Heart left ventricle (tissue), 13 donors: ENCODE data around the gene DNAJC5.

ENCODE experiments used
- POLR2A ChIP-seq, 2 donors: fragments of 450-650 bp; IDR thresholded peaks; one replicate each; pipeline ENCODE4 v1.6.1; 2017; ENCODE audit warnings: antibody characterized with exemption in 2 of 2, mild to moderate bottlenecking in 2 of 2, moderate library complexity in 2 of 2
- TF ChIP-seq, protein P1 (sequence below), 12 donors: fragments of 200-600 bp; sonication (generic) in 4 of 12; IDR thresholded peaks; one replicate each; pipeline versions ENCODE4 v1.5.0 to v1.8.0; 2018 to 2022; ENCODE audit warnings: antibody characterized with exemption in 12 of 12, mild to moderate bottlenecking in 5 of 12
- donor health status: ischemic (EF 13 %, LVEDD 7.1; RV severe dilation, severe dysfunction).
- donor health status: DM: no; HTN: yes; CAD: no.
- donor health status: DM: no; HTN: no; CAD: no.
- donor health status: ischemic (EF 25% LVEDD 6.9; RV normal size, moderate dysfunction).
- donor health status: ischemic (EF 25% LVEDD 5.7; RV mildly dilated, moderate dysfunction).
- donor health status: ischemic (EF 35%, LVEDD 5.7; RV mildly dilated, moderate dysfunction).
- donor health status: nonischemic (EF 11% LVEDD 7.7; RV severe dilation, severe dysfunction).
- donor health status: DM: yes; HTN: yes; CAD: no.
- donor health status: PGD.
- donor health status: ischemic (EF 29% LVEDD 5.4; RV normal size, mild dysfunction).
- donor health status: nonischemic (EF 23%, LVEDD 6.1; RV moderate dilation, normal function).

DNA sequence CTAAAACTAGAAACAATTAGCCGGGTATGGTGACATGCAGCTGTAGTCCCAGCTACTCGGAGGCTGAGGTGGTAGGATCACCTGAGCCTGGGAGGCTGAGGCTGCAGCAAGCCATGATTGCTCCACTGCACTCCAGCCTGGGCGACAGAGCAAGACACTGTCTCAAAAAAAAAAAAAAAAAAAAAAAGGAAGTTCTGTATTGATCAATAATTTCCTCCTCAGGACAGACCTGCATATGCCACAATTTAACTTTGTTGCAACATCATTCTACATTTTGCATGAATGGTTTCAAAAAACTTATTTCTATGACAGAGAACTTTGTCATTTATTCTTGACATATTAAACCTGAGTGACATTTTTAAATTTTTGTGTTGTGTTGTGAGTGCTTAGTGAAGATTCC, 5.5 kb downstream of the DNAJC5 start:
- TF ChIP-seq, protein P1, sequence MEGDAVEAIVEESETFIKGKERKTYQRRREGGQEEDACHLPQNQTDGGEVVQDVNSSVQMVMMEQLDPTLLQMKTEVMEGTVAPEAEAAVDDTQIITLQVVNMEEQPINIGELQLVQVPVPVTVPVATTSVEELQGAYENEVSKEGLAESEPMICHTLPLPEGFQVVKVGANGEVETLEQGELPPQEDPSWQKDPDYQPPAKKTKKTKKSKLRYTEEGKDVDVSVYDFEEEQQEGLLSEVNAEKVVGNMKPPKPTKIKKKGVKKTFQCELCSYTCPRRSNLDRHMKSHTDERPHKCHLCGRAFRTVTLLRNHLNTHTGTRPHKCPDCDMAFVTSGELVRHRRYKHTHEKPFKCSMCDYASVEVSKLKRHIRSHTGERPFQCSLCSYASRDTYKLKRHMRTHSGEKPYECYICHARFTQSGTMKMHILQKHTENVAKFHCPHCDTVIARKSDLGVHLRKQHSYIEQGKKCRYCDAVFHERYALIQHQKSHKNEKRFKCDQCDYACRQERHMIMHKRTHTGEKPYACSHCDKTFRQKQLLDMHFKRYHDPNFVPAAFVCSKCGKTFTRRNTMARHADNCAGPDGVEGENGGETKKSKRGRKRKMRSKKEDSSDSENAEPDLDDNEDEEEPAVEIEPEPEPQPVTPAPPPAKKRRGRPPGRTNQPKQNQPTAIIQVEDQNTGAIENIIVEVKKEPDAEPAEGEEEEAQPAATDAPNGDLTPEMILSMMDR (IDR thresholded peaks at IDR 0.05), result no peak
- TF ChIP-seq POLR2A (IDR thresholded peaks at IDR 0.05), result no peak
